ENCODE measurements around the gene HILPDA.
A peak's percentile ranks its signal among the peaks of the same experiment; 100 is the strongest.
"Not testable (repeated sequence)": the region's sequence is repeated elsewhere in the genome, so short reads cannot be mapped to it uniquely, and the experiment has no call there.

The HILPDA gene

DNA sequence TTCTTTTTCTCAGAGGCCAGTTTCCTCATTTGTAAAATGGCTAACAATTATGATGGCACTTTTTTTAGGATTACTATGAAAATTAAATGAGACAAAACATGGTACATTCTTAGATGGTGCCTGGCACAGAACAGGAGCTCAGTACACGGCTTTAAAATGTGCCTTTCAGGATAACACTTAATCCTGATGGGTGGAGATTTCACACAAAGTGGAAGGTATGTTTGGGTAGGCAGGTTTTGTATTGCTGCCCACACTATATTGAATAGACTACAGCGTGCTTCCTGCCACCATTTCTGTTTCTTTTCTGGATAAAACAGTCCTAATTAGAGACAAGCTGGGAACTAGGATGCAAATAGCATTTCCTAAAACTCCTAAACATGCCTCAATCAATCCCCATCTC lies 23.9 kb upstream of the HILPDA start:
- no peak for ATAC-seq

DNA sequence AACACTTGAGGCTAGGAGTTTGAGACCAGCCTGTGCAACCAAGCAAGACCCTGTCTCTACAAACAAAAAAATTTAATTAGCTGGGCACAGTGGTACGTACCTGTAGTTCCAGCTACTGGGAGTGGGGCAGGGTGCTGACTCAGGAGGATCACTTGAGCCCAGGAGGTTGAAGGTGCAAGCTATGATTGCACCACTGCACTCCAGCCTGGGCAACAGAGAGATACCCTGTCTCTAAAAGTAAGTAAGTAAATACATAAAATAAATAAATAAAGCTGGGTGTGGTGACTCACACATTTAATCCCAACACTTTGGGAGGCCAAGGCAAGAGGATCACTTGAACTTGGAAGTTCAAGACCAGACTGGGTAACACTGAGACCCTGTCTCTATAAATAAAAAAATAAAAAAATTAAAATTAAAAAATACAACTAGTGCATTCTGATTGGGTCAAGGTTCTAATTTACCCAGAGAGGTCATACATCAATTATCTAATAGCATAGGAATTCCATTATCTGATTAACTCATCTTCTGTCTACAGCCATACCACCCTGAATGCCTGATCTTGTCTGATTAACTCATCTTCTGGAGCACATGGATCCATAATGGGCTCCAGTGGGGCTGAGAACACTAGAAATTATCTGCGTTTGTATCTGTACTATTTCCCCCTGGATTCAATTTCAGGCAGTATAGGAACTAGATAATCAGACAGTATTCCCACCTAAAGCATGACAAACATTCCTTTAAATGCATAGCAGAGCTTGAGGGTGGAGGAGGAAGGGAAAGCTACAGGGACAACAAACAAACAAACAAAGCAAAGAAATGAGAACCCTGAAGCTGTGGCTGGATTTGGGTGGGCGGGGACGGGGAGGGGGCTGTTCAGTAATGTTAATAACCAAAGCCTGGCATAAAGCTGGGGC lies 21.0 kb upstream of the HILPDA start:
- ATAC-seq: no peak

DNA sequence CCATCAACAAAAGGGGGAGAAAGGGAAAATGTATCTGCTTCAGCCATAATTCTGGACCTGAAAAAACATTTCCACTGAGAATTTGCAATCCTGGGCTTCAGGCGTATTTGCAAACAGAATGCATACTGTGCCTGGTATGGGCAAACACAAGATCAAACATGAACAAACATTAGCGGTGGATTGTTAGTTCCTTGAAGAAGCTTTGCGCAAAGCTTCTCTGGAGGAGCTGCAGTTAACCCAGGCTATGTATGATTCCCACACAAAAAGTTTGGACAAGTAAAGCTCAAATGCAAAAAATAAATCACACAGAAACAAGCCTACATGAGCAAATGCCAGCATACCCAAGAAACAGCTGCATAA lies 20.4 kb upstream of the HILPDA start:
- no peak for ATAC-seq

DNA sequence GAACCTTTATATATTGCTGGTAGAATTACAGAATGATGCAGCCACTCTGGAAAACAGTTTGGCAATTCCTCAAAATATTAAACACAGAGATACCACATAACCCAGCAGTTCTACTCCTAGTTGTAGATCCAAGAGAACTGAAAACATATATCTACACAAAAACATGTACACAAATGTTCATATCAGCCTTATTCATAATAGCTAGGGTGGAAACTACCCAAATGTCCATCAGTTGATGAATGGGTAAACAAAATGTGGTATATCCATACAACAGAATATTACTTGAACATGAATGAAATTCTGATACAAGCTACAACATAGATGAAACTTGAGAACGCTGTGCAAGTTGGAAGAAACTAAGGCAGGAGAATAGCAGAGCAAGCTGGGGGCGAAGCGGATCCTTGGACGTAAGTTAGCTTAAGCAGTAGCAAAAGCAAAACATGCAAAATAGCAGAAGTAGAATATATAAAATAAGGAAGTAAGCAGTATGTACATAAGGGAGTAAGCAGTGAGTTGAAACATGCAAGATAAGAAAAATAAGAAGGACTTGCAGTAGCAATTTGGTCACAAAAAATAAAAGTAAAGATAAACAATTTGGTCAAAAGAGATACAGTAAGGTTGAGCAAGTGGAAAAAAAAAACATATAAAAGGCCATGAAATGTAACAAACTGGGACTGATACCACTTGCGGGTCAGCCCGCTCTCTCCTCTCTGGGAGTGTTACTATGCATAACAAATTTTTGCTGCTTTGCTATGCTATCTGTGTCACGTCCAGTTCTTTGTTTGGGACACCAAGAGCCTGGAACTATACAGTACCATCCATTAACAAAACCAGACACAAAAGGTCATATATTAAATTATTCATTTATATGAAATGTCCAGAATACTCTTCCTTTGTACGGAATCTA lies 18.0 kb upstream of the HILPDA start:
- ATAC-seq: no peak

DNA sequence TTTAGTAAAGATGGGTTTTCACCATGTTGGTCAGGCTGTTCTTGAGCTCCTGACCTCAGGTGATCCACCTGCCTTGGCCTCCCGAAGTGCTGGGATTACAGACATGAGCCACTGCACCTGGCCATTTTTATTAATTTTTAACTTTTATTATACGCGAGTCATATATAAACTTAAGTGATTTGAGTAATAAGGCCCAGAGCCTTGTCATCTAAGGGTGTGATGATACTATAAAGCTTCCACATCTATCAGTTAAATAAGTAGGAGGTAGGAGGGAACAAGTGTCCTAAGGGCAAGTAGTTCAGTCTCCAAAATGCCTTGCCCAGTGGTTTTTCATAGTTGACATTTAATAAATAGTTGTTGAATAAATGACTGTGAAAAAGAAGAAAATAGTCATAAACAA lies 13.3 kb upstream of the HILPDA start:
- no peak for ATAC-seq

DNA sequence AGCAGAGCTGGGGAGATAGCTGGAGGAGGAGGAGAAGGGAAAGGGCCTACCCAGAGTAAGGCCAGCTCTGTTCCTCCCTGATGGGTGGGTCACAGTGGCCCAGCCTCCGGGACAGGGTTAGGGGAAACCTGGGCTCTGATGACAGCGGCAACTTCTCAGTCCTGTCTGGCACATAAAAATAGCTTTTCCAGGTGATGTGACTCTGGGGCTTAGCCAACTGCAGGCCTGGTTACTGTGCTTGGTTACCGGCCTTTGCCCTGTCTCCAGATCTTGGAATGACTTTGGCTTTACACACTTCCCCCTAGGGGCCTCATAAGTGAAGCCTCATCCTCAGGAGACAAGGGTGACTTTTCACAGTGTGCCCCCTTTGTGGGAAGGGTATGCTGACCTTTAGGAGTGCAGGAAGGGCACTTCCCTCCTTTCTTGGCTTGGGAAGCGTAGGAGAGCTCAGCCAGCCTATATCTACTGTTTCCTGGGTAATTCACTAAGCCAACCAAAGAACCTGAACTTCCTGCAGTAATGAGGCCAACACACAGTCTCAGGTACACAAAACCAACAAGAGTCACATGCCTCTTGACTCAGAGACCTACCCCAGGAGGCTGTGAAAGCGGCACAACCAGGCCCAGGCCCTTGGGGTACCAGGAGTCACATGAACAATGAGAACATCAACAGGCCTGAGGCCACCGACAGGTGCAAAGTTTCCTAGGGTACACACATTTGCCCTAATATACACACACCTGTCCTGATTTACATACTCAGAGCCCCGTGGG lies 11.7 kb upstream of the HILPDA start:
- peak in 1 of 2 donors; percentile 27 for ATAC-seq

DNA sequence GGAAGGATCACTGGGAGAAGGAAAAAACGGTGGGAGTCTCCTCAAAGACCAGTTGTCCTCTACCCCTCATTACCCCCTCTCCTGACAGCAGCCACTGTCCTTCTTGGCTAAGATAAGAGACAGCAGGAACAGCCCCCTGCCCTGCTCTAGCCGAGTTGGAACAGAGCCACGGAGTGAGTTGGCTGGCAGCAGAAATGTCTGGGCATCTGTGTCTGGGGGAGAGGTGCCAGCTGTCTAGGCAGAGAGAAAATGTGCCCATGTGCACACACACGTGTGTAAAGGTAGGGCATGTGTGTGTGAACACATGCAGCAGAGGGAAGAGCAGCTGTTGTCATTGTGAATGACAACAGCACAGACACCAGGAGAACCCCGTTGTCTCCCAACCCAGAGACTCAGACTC lies 9.4 kb upstream of the HILPDA start:
- no peak for ATAC-seq

DNA sequence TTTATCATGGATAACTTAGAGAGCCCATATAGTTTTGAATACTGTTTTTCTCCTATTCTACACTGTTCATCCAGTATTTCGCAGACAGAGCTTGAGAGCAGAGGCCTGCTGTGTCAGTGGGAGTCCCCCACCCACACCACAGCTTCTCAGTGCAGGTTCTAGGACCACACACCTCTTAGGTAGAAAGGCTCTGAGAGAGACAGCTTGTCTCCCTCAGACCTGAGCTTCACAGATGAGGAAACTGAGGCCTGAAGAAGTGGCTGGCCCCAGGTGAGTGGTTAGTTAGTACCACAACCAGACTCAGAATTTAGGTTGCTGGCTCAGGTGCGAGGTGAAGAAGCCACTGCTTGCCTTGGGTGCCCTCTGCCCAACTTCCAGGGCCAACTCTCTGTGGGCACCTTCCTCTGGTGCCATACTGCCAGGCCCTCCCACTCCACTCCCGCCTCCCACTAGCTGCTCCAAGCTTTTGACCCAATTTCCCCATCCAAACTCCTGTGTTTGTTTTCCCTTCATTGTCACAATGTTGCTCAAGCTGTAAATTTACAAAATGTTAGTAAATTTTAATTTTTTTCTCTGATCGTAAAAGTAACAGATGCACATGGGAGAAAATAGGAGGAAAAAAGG lies 7.6 kb upstream of the HILPDA start:
- ATAC-seq: peak; percentile 24 to 48

DNA sequence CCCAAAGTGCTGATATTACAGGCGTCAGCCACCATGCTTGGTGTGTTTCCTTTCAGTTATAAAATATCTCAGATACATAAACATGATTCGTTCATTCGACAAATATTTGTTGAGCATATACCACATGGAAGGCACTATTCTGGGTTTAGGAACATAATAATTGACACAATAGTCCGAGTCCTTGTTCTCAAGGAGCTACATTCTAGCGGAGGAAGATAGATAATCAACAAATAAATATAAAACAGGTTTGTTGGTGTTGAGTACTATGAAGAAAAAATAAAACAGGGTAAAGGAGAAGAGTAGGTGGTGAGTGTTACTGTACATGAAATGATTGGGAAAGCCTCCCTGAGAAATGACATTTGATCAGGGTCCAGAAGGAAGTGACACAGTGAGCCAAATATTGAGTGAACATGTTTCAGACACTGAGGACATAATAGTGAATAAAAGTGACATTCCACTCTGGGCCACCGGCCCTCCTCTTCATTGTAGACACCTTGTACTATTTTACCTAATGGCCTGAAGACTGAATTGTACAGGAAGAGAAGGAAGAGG lies 6.9 kb upstream of the HILPDA start:
- ATAC-seq: no peak

DNA sequence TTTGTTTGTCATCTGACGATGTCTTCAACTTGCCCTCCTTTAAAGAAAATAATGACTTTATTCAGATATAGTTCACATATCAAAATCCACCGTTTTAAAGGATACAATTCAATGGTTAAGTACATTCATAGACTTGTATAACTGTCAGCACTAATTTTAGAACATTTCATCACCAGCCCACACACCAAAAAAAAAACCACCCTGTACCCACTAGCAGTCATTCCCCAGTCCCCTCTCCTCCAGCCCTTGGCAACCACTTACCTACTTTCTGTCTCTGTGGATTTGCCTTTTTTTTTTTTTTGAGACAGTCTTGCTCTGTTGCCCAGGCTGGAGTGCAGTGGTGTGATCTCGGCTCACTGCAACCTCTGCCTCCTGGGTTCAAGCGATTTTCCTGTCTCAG lies 5.3 kb upstream of the HILPDA start:
- peak; percentile 33 to 36 for ATAC-seq

DNA sequence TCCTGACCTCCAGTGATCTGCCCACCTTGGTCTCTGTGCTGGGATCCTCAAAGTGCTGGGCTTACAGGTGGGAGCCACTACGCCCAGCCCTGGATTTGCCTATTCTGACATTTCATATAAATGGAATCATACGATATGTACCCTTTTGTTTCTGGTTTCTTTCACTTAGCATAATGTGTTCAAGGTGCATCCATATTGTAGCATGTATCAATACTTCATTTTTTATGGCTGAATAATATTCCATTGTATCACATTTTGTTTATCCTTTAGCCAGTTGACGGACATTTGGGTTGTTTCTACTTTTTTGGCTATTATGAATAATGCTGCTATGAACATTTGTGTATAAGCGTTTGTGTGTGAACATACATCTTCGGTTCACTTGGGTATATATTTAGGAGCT lies 4.8 kb upstream of the HILPDA start:
- no peak for ATAC-seq

DNA sequence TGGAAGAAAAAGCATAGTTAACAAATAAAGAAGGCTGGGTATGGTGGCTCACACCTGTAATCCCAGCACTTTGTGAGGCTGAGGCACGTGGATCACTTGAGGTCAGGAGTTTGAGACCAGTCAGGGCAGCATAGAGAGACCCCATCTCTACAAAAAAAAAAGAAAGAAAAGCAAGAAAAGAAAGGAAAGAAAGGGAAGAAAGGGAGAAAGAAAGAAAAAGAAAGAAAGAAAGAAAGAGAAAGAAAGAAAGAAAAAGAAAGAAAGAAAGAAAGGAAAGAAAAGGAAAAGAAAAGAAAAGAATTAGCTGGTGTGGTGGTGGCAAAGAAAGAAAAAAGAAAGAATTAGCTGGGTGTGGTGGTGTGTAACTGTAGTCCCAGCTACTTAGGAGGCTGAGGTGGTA lies 3.1 kb upstream of the HILPDA start:
- ATAC-seq: no peak

DNA sequence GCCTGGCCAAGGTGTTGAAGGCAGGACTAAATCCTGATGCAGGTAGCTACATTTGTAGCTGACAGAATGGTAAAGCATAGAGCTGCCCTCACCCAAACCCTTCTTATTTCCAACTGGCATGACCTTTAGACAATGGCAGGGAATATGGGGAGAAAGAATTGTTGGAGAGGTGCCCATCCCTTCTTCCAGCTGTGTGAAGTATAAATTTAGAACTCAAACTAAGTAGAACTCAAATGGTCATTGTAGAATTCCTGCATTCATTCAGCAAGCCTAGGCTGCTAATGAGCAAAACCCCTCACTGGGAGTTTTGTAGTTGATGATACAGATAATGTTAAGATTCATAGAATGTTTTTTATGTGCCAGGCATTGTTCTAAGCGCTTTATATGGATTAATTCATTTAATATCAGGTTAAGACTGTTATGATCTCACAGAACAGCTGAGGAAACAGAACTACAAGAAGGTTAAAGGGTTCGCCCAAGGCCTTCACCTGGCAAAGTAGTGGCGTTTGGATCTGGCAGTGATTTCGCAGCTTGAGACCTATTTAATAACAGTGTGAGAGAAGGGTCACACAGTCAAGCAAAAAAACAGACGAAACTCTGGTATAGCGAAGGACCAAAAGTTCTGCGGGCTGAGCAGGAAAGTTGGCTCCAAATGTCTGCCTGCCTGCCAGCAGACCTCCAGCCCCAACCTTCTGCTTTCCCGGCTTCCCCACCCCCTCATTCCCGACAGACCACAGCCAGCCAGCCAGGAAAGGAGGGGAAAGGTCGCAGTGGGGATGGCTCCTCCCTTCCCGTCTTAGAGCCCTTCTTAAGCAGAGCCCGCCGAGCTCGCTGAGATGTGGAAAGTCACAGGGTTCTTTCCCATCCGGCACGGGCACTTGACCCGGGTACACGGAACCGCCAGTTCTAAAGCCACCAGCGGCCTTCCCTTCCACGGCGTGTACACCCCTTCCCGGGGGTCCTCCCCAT lies 1.6 kb upstream of the HILPDA start:
- no peak for ATAC-seq

DNA sequence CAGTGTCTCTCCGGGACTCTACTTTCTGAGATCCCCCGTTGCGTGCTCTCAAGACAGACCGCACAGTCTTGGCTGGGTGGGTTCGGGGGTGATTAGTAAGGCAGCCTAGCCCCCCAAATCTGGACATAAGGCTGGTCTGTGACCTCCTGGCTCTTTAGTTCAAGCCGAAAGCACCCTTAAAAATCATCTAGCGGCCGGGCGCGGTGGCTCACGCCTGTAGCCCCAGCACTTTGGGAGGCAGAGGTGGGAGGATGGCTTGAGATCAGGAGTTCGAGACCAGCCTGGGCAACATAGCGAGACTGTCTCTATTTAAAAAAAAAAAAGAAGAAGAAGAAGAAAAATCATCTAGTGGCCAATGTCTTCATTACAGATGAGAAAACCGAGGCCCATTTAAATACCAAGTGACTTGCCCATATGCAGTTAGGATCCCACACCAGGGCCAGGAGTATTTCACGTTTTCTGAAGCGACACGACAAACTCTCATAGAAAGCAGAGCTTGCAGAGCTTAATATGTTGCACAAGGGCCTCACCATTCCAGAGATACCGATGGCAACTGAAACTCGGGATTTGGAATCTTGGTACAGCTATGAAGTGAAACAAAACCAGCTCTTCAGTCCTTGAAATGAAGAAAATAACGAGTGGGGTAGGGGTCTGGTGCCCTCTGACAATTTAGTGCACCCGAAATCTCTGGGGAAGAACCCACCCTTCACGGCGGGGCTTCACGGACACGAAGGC lies 703 bp upstream of the HILPDA start:
- ATAC-seq: no peak

DNA sequence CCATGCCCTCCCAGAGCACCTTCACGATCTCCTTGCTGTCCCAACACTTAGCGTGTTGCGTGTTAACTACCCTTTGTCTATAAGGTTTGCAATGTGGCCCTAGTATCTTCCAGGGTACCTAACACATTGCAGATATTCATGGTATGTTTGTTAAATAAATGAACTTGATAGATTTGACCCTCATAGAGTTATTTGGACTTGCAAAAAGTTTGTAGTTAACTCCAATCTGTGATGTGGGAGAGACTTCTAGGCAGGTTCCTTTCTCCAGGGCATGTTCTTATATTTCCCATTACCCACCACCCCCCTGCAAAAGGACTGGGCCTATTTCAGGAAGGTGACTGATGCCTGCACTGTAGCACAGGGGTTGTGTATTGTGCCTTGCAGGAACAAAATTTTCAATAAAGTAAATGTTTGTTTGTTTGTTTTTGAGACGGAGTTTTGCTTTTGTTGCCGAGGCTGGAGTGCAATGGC lies 612 bp downstream of the HILPDA start:
- ATAC-seq: peak in 1 of 2 donors; percentile 0

DNA sequence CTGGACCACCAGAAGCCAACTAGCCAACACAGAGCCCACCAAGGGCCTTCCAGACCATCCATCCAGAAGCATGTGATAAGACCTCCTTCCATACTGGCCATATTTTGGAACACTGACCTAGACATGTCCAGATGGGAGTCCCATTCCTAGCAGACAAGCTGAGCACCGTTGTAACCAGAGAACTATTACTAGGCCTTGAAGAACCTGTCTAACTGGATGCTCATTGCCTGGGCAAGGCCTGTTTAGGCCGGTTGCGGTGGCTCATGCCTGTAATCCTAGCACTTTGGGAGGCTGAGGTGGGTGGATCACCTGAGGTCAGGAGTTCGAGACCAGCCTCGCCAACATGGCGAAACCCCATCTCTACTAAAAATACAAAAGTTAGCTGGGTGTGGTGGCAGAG lies 1.7 kb downstream of the HILPDA start:
- ATAC-seq: not testable (repeated sequence)

DNA sequence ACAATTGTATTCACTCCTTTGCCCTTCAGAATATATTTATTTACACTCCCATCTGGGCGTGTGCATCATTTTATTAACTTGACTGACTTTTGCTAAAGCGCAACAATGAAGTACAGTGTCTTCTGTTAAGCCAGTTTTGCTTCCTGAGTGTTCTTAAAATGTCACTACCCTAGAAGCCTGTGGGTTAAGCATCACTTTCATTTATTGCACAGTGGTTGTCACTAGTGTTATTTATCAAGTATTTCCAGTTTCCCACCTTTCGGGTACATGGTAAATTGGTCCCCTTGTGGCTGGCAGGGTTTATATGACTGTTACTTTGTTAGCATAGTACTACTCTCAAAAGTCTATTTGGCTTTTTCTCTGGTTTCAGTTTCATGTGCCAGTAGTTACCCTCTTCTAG lies 3.3 kb downstream of the HILPDA start:
- ATAC-seq: peak; percentile 44 to 57

DNA sequence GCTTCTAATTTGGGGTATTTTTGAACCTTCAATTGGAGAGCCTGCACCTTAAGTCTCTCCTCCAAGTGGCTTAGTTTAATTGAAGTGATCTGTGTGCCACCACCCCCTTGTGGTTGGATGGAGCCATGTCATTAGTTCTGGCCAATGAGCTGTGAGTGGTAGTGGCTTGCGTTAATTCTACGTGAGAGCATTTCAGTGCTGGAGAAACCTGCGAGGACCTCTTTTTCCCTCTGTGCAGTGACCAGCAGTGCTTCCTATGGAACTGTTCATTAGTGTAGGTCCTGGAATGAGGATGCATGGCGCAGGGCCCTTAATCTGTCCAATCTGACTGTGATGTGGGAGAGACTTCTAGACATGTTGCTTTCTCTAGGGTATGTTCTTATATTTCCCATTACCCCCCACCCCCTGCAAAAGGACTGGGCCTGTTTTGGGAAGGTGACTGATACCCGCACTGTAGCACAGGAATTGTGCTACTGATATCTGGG lies 3.8 kb downstream of the HILPDA start:
- ATAC-seq: peak; percentile 35 to 39

DNA sequence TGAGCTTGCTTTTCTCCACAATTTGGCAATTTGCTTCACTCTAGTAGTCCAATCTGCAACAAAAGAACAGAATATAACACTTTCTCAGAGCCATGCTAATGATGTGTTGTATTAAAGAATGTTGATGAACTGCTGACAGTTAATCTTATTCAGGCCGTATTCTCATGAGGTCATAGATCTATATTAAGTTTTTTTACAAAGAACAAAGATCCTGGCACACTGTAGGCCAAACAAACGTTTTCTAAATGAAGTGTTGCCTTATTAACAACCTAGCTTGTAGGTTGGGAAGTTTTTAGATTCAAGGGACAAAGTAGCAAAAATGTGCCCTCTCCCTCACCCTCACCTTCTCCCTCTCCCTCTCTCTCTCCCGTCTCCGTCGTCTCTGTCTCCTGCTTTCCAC lies 6.8 kb downstream of the HILPDA start:
- ATAC-seq: no peak

DNA sequence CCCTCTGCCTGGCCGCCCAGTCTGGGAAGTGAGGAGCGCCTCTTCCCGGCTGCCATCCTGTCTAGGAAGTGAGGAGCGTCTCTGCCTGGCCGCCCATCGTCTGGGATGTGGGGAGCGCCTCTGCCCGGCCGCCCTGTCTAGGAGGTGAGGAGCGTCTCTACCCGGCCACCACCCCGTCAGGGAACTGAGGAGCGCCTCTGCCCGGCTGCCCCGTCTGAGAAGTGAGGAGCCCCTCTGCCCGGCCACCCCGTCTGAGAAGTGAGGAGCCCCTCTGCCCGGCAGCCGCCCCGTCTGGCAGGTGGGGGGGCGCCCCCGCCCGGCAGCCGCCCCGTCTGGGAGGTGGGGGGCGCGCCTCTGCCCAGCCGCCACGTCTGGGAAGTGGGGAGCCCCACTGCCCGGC lies 7.7 kb downstream of the HILPDA start:
- not testable (repeated sequence) for ATAC-seq

Measured in activated CD4-positive, CD25-positive, alpha-beta regulatory T cell treated with anti-CD3 and anti-CD28 coated beads, Interleukin-2, amount 50 U/mL, for 24 hours (primary cell).